Left ventricle myocardium inferior (tissue), 1 donor: ENCODE data around the gene HNRNPA0. TPM values are rescaled to one million over a fixed set of nuclear protein-coding genes. Genes with fewer than 3 reads are reported as not detected.
A peak's percentile ranks its signal among the peaks of the same experiment; 100 is the strongest.
"Not testable (repeated sequence)": the region's sequence is repeated elsewhere in the genome, so short reads cannot be mapped to it uniquely, and the experiment has no call there.

Experiments used
- DNase-seq: peaks from one replicate; pipeline ENCODE4 v3.0.0-alpha.2; 2020
- H3K27ac ChIP-seq: fragments of 200-600 bp; replicated peaks from 2 replicates; pipeline ENCODE4 v1.8.0; 2021
- H3K27me3 ChIP-seq: fragments of 200-600 bp; 2 replicates; pipeline ENCODE4 v1.8.0; 2021; ENCODE audit warnings: low read depth
- H3K36me3 ChIP-seq: fragments of 200-600 bp; 2 replicates; pipeline ENCODE4 v1.8.0; 2021
- H3K4me1 ChIP-seq: fragments of 200-600 bp; 2 replicates; pipeline ENCODE4 v1.8.0; 2021
- H3K4me3 ChIP-seq: fragments of 200-600 bp; 2 replicates; pipeline ENCODE4 v1.8.0; 2021; ENCODE audit warnings: mild to moderate bottlenecking, moderate library complexity
- H3K9me3 ChIP-seq: fragments of 200-600 bp; replicated peaks from 2 replicates; pipeline ENCODE4 v1.8.0; 2021
- CTCF ChIP-seq: fragments of 200-600 bp; IDR thresholded peaks from 2 replicates; pipeline ENCODE4 v1.8.0; 2021; ENCODE audit warnings: antibody characterized with exemption, mild to moderate bottlenecking, borderline replicate concordance
- intact Hi-C: fragments of 100-400 bp; cut with micrococcal nuclease; formaldehyde crosslinking; loops from one replicate; pipeline ENCODE4 v1.11.0; 2022
- total RNA-seq: library from RNA; stranded (reverse); fragmentation: NEBNext Ultra II Directional; extraction: Animal tissue kit (Norgen Biotek cat#: 25700); gene quantifications from one replicate; pipeline ENCODE4 v1.2.1, GENCODE V29; 2021
- donor health status: DM: no; HTN: yes; CAD: no; lungs with severe emphysema.

HNRNPA0 gene
- total RNA-seq, 1 donor from 2014 or later: 13.1 TPM

DNA sequence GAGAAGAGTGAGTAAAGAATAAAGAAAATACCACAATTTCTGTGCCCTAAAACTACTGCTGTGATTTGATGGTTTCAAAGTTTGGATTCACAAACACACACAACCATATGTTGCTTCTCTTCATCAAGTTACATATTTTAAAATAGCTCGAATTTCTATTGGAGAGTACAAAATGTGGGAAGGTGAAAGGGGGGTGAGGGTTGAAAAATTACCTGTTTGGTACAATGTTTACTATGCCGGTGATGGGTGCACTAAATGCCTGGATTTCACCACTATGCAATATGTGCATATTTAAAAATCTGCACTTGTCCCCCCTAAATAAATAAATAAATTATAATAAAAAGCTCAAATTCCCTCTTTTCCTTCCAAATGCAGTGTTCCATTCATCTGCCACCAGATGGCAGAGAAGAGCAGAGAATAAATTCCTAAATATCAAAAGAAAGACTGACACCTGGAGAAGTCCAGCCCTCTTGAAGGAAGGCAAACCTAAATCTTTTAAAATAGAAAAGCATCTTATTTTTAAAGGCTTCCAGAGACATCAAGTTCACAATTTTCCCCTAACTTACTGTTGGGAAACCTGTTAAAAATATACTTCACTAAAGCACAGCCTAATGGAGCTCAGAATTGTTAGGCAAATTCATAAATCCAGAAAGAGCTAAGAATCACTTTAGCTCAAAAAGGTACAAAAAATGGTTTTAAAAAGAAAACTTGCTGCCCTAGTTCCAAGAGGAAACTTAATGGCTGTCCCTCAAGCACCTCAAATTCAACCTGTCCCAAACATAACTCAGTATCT is 24.8 kb upstream of the HNRNPA0 start:
- peaks cover 4% of the 10 kb centered on the region for H3K4me1 ChIP-seq
- DNase-seq: no peak
- H3K27me3 ChIP-seq: no peaks in the 10 kb centered on the region
- intact Hi-C loops: no loop called here
- no peaks in the 10 kb centered on the region for H3K9me3 ChIP-seq
- peak; percentile 84 for TF ChIP-seq CTCF
- H3K4me3 ChIP-seq: no peak overlapping the region
- no peak overlapping the region for H3K27ac ChIP-seq
- peaks cover 4% of the 10 kb centered on the region for H3K36me3 ChIP-seq

GRCh38 chr5:137767937-137768336 is 13.8 kb upstream of the HNRNPA0 start:
- H3K9me3 ChIP-seq: peaks cover 21% of the 10 kb centered on the region
- H3K27ac ChIP-seq, H3K4me1 ChIP-seq, H3K4me3 ChIP-seq, intact Hi-C loops, DNase-seq, H3K27me3 ChIP-seq, H3K36me3 ChIP-seq: not testable (repeated sequence)

DNA sequence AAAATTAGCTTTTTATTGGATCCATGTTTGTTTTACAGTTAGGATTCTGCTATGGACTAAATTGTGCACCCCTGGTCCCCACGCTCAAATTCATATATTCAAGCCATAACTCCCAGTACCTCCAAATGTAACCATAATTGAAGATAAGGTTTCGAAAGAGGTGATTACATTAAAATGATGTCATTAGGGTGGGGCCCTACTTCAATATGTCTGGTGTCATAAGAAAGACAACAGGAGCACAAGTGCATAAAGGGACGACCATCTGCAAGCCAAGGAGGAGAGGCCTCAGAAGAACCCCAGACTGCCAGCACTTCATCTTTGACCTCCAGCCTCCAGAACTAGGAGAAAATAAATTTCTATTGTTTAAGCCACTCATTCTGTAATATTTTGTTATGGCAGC is 7.4 kb upstream of the HNRNPA0 start:
- no peak for TF ChIP-seq CTCF
- Histone ChIP-seq H3K27ac (no peak overlapping the region), H3K36me3 (no peaks in the 10 kb centered on the region), H3K27me3 (no peaks in the 10 kb centered on the region), H3K4me3 (no peak overlapping the region), H3K4me1 (no peaks in the 10 kb centered on the region), H3K9me3 (no peaks in the 10 kb centered on the region)
- intact Hi-C loops: no loop called here
- DNase-seq: no peak

DNA sequence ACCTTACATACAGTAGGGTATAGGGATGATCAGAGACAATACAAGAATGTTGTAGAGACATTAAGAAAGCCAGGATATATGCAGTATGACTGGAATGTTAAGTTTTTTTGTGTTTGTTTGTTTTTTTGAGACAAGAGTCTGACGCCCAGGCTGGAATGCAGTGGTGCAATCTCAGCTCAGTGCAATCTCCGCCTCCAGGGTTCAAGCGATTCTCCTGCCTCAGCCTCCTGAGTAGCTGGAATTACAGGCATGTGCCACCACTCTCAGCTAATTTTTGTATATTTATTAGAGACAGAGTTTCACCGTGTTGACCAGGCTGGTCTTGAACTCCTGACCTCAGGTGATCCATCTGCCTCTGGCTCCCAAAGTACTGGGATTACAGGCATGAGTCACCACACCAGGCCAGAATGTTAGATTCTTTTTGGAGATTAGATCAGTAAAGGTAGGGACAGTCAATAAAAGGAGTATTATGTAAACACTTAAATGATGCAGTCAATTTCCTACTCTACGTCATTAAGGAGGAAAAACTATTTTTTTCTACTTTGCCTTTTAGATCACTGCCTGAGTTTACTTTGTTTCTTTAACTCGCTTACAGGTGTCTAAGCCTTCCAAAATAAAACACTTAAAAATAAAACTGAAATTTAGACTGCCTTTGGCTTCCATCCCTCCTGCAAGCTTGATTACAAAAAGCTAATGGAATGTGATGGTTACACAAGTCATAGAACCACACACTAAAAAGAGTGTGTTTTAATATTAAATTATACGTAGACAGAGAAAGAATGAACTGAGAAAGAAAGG is 6.8 kb upstream of the HNRNPA0 start:
- no peaks in the 10 kb centered on the region for H3K27me3 ChIP-seq
- no peak overlapping the region for H3K27ac ChIP-seq
- H3K4me3 ChIP-seq: no peak overlapping the region
- H3K4me1 ChIP-seq: no peaks in the 10 kb centered on the region
- DNase-seq: no peak
- intact Hi-C loops: no loop called here
- H3K36me3 ChIP-seq: no peaks in the 10 kb centered on the region
- TF ChIP-seq CTCF: no peak
- no peaks in the 10 kb centered on the region for H3K9me3 ChIP-seq

GRCh38 chr5:137760294-137760693 is 6.1 kb upstream of the HNRNPA0 start:
- no peak overlapping the region for H3K4me3 ChIP-seq
- H3K4me1 ChIP-seq: peaks cover 2% of the 10 kb centered on the region
- no peak overlapping the region for H3K27ac ChIP-seq
- intact Hi-C loops: no loop called here
- H3K27me3 ChIP-seq: no peaks in the 10 kb centered on the region
- no peak for TF ChIP-seq CTCF
- no peaks in the 10 kb centered on the region for H3K36me3 ChIP-seq
- no peak for DNase-seq
- no peaks in the 10 kb centered on the region for H3K9me3 ChIP-seq

DNA sequence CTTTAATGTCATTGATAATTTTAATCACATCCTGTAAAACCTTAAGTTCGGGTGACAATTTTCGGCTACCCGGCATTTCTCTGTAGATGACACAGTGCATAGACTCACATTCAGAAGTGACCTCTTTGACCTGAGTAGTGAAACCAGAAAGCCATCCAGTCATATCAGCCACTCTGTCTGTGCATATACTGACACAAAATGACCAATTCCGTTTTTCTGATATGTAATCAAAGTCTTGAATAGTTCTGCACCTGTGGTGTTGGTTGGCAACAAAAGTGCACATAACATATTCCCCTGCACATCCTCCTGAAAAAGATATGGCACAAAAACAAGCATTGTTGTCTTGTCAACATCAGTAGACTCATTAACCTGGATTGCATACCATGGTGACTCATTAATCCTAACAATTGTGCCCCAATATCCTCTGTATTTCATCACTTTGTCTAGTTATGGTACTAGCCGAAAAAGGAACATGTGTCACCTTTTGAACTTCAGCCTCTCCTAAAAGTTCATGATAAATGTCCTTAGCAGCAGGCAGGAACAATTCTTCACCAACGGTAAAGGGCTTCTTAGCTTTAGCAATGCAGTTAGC is 4.6 kb upstream of the HNRNPA0 start:
- Histone ChIP-seq H3K27ac (no peak overlapping the region), H3K36me3 (no peaks in the 10 kb centered on the region), H3K4me3 (no peak overlapping the region), H3K4me1 (peaks cover 14% of the 10 kb centered on the region), H3K27me3 (no peaks in the 10 kb centered on the region), H3K9me3 (no peaks in the 10 kb centered on the region)
- DNase-seq: no peak
- no peak for TF ChIP-seq CTCF
- intact Hi-C loops: no loop called here
